RWPE2 (cell line): ENCODE results near the gene NPC2.

ENCODE experiments used
- ATAC-seq: fragments of 200-7000 bp; cut with Tn5 transposase; 3 replicates; pipeline ENCODE4 v1.9.1; 2021; ENCODE audit warnings: low read depth
- DNase-seq: peaks from one replicate; pipeline ENCODE4 v3.0.0-alpha.2; 2020; ENCODE audit warnings: low spot score
- H3K27ac ChIP-seq: fragments of 450-650 bp; 2 replicates; pipeline ENCODE4 v1.5.1; 2017; ENCODE audit warnings: mild to moderate bottlenecking; ENCODE audit not compliant: poor library complexity, severe bottlenecking
- H3K27me3 ChIP-seq: fragments of 250-450 bp; sonication (Bioruptor Pico); 2 replicates; pipeline ENCODE4 v1.5.1; 2021; ENCODE audit warnings: mild to moderate bottlenecking, moderate library complexity; ENCODE audit not compliant: insufficient read depth, poor library complexity, severe bottlenecking
- H3K36me3 ChIP-seq: fragments of 250-450 bp; sonication (Bioruptor Pico); 2 replicates; pipeline ENCODE4 v1.5.1; 2020; ENCODE audit warnings: low read depth, mild to moderate bottlenecking, moderate library complexity
- H3K4me1 ChIP-seq: fragments of 250-450 bp; sonication (Bioruptor Pico); 2 replicates; pipeline ENCODE4 v1.5.1; 2021; ENCODE audit warnings: mild to moderate bottlenecking, moderate library complexity; ENCODE audit not compliant: insufficient read depth, poor library complexity, severe bottlenecking
- H3K4me3 ChIP-seq: fragments of 250-450 bp; sonication (Bioruptor Pico); 2 replicates; pipeline ENCODE4 v1.5.1; 2021; ENCODE audit warnings: mild to moderate bottlenecking, moderate library complexity; ENCODE audit not compliant: severe bottlenecking
- H3K9me3 ChIP-seq: fragments of 250-450 bp; sonication (Bioruptor Pico); 2 replicates; pipeline ENCODE4 v1.5.1; 2021; ENCODE audit warnings: mild to moderate bottlenecking, moderate library complexity; ENCODE audit not compliant: severe bottlenecking
- TF ChIP-seq, protein P1 (sequence below): fragments of 450-650 bp; IDR thresholded peaks from one replicate; pipeline ENCODE4 v1.5.1; 2017; ENCODE audit warnings: mild to moderate bottlenecking, moderate library complexity; ENCODE audit not compliant: poor library complexity, severe bottlenecking

NPC2 gene

DNA sequence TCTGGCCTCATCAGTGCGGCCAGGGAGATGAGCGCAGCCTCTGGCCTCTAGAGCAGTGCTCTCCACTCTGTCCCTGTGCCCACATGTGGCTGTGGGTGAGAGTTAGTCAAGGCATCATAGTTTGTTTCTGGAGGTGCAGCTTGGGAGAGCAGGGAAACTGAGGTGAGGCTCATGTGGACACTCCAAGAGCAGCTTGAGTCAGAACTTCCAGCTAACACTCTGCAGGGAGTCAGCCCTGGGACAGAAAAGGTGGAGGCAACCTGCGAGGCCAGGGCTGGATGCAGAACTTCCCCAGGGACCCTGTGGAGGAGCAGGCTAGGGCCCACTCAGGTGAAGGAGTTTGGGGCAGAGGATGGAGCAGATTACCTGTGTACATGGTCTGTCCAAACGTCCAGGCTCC, 11.3 kb upstream of the NPC2 start:
- DNase-seq (no peak), ATAC-seq (no peak)
- TF ChIP-seq, protein P1, sequence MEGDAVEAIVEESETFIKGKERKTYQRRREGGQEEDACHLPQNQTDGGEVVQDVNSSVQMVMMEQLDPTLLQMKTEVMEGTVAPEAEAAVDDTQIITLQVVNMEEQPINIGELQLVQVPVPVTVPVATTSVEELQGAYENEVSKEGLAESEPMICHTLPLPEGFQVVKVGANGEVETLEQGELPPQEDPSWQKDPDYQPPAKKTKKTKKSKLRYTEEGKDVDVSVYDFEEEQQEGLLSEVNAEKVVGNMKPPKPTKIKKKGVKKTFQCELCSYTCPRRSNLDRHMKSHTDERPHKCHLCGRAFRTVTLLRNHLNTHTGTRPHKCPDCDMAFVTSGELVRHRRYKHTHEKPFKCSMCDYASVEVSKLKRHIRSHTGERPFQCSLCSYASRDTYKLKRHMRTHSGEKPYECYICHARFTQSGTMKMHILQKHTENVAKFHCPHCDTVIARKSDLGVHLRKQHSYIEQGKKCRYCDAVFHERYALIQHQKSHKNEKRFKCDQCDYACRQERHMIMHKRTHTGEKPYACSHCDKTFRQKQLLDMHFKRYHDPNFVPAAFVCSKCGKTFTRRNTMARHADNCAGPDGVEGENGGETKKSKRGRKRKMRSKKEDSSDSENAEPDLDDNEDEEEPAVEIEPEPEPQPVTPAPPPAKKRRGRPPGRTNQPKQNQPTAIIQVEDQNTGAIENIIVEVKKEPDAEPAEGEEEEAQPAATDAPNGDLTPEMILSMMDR: no peak
- Histone ChIP-seq H3K4me3 (no peak overlapping the region), H3K27ac (no peak overlapping the region), H3K36me3 (peaks cover 93% of the 10 kb centered on the region), H3K4me1 (no peaks in the 10 kb centered on the region), H3K9me3 (no peaks in the 10 kb centered on the region), H3K27me3 (no peaks in the 10 kb centered on the region)

DNA sequence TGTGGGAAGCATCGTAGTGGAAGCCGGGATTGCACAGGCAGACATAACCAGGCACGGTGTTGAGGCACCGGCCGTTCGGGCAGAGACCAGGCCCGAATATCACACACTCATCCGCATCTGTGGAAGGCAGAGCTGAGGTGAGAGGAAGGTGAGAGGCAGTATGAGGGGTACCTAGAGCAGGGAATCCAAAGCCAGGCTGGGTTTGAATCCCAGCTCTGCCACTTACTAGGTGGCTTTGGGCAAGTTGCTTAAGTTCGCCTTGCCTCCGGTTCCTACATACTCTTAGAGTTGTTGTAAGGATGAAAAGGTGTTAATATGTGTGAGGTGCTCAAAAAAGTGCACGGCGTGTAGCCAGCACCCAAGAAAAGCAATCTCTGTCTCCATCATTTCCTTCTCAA, 10.8 kb upstream of the NPC2 start:
- Histone ChIP-seq H3K27me3 (no peaks in the 10 kb centered on the region), H3K4me1 (no peaks in the 10 kb centered on the region), H3K9me3 (no peaks in the 10 kb centered on the region), H3K27ac (no peak overlapping the region), H3K4me3 (no peak overlapping the region), H3K36me3 (peaks cover 93% of the 10 kb centered on the region)
- TF ChIP-seq, protein P1: no peak
- ATAC-seq (no peak), DNase-seq (peak; percentile 54)

DNA sequence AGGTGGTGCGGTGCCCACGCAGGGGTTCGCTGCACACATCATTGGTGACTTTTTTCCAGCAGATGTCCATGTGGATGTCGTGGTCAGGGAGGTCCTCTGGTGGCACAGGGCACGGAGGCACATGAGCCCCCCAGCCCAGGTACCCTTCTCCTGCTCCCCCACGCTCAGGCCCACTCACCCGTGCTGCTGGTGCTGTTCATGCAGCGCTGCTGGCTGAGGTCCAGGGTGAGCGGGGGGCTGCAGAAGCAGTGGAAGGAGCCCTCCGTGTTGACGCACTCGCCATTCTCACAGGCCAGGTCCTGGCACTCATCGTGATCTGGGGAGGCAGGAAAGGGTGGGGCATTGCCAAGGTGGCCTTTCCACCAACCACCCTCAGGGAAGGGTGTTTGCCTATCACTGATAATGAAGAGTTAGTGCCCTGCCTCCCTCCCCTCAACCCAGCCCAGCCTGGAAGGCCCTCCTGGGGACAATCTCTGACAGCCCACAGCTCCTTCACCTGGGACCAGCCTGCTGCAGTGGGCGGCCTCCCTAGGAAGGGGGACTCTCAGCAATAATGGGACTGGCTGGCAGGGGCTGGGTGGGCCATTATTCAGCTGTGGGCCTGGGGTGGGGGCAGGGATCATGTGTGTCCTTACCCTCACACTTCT, 10.3 kb upstream of the NPC2 start:
- TF ChIP-seq, protein P1: no peak
- ATAC-seq (no peak), DNase-seq (peak; percentile 72)
- Histone ChIP-seq H3K36me3 (peaks cover 88% of the 10 kb centered on the region), H3K4me1 (no peaks in the 10 kb centered on the region), H3K27me3 (no peaks in the 10 kb centered on the region), H3K27ac (no peak overlapping the region), H3K9me3 (no peaks in the 10 kb centered on the region), H3K4me3 (no peak overlapping the region)

DNA sequence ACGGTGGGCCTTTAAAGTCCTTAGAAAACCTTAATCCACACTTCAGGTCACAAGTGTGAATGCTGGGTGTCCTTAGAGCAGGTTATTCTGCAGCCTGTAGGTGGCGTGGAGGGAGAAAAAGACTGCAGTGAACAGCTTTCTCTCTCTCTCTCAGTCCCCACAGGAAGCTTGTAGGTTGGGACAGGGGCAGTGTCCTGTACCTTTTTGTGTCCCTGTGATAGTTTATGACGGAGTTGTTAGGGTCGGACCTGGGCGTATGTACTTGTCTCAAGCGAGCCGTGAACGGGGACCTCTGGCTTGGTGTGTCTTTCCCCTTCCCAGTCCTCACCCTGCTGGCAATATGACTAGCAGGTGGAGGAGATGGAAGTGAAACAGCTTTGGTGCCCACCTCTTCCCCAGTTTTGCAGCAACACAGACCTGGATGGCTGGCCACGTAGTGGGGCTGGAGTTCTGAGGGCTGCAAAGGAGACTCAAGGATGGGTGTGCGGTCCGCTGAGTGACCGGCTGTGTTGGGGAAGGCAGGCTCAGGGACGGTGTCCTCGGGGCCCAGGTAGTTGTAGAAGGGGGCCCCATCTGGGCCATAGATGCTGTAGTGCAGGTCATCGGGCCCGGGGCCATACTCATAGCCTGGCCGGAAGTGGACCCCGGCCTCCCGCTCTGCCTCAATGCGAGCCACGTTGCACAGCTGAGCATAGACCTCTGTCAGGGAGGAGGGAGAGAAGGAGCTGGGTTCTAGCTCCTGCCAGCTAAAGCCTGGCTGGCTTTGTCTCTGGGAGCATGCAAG, 9.3 kb upstream of the NPC2 start:
- no peak overlapping the region for H3K4me3 ChIP-seq
- DNase-seq (peak; percentile 60), ATAC-seq (peak; percentile 36)
- no peak overlapping the region for H3K27ac ChIP-seq
- no peaks in the 10 kb centered on the region for H3K9me3 ChIP-seq
- no peaks in the 10 kb centered on the region for H3K27me3 ChIP-seq
- peaks cover 78% of the 10 kb centered on the region for H3K36me3 ChIP-seq
- no peaks in the 10 kb centered on the region for H3K4me1 ChIP-seq
- TF ChIP-seq, protein P1: peak; percentile 43

DNA sequence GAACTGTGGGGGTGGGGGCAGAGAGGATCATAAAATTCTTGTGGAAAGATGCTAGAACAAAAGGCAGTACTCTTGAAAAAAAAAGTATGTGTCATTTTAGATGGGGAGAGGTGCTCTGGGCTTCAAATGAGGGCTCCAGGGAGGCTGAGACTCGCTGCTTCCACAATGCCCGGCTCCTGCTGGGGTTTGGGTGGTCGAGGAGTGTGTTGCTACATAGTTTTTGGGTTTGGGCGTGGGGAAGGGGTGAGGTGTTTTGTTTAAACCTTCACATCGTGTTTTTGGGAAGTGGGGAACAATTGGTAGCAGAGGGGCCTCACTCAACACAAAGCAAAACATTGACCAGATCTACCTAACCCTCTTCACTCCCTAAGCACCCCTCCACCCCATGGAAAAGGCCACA, 8.6 kb upstream of the NPC2 start:
- Histone ChIP-seq H3K4me1 (no peaks in the 10 kb centered on the region), H3K27me3 (no peaks in the 10 kb centered on the region), H3K9me3 (no peaks in the 10 kb centered on the region), H3K27ac (no peak overlapping the region), H3K36me3 (peaks cover 71% of the 10 kb centered on the region), H3K4me3 (no peak overlapping the region)
- ATAC-seq: no peak
- no peak for DNase-seq
- TF ChIP-seq, protein P1: no peak
